Thyroid gland (tissue), 4 donors: ENCODE data around the gene NLRP4. TPM values are rescaled to one million over a fixed set of nuclear protein-coding genes. Genes with fewer than 3 reads are reported as not detected.
A peak's percentile ranks its signal among the peaks of the same experiment; 100 is the strongest.

Source experiments
- DNase-seq, 2 donors: peaks; one replicate each; pipeline ENCODE4 v3.0.0-alpha.2; 2019
- H3K27ac ChIP-seq, 3 donors: fragments of 200-600 bp; sonication (generic); 1 replicate in 2 of 3; 2 replicates in 1 of 3; pipeline ENCODE4 v1.5.1; 2016 to 2019; ENCODE audit warnings: mild to moderate bottlenecking in 1 of 3, moderate library complexity in 1 of 3
- H3K27me3 ChIP-seq: fragments of 200-600 bp; sonication (generic); one replicate; pipeline ENCODE4 v1.5.1; 2019
- H3K36me3 ChIP-seq, 2 donors: fragments of 200-600 bp; sonication (generic); one replicate each; pipeline ENCODE4 v1.5.1; 2016 to 2019
- H3K4me1 ChIP-seq, 2 donors: fragments of 200-600 bp; sonication (generic); one replicate each; pipeline ENCODE4 v1.5.1; 2017 to 2019
- H3K4me3 ChIP-seq, 3 donors: fragments of 200-600 bp; sonication (generic); replicated peaks in 1 of 3; 1 replicate in 2 of 3; 2 replicates in 1 of 3; pipeline ENCODE4 v1.5.1; 2016; ENCODE audit warnings: mild to moderate bottlenecking in 1 of 3
- H3K9me3 ChIP-seq: fragments of 200-600 bp; sonication (generic); one replicate; pipeline ENCODE4 v1.5.1; 2017
- CTCF ChIP-seq, 6 experiments: fragments of 200-600 bp in 3 of 6; fragments of 450-650 bp in 3 of 6; sonication (generic) in 3 of 6; IDR thresholded peaks; one replicate each; pipeline ENCODE4 v1.5.1; 2016 to 2019; ENCODE audit warnings: antibody characterized with exemption in 6 of 6, mild to moderate bottlenecking in 2 of 6, inconsistent platforms in 1 of 6, moderate library complexity in 1 of 6
- POLR2A ChIP-seq, 2 donors: fragments of 450-650 bp; IDR thresholded peaks; one replicate each; pipeline ENCODE4 v1.6.1; 2017; ENCODE audit warnings: antibody characterized with exemption in 2 of 2, mild to moderate bottlenecking in 2 of 2, moderate library complexity in 1 of 2
- WGBS, 2 donors: methylation state at CpG; one replicate each; pipeline ENCODE4 v1.1.5; 2017; 5-methylcytosine and 5-hydroxymethylcytosine counted together
- intact Hi-C: fragments of 100-400 bp; cut with DNase I; formaldehyde crosslinking; loops from one replicate; pipeline ENCODE4 v1.15.1; 2023
- total RNA-seq, 4 donors: library from RNA; depleted of rRNA; stranded (reverse); fragments of >200 nt; gene quantifications; one replicate each; pipeline ENCODE4 v1.2.3, GENCODE V29; 2016

NLRP4 gene
- total RNA-seq: not detected

GRCh38 chr19:55836340-55836739, at the start of gene NLRP4:
TSS of gene NLRP4 (plus strand) at chr19:55836540. CDS start at chr19:55852081, 15,541 bp downstream.
- 90% methylated on average over 16 of the region's 16 CpGs for WGBS, 2 donors
- no peak for TF ChIP-seq POLR2A (IDR thresholded peaks at IDR 0.05)
- no peak for TF ChIP-seq CTCF (IDR thresholded peaks at IDR 0.05)
- H3K27ac ChIP-seq: no peak within 1 kb of the TSS

GRCh38 chr19:55795021-55795420, 41.3 kb upstream of the NLRP4 start:
- no peak for DNase-seq
- intact Hi-C loops: no loop called here
- Histone ChIP-seq H3K27ac (no peak overlapping the region), H3K36me3 (no peaks in the 10 kb centered on the region), H3K4me3 (no peak overlapping the region), H3K27me3 (no peaks in the 10 kb centered on the region), H3K9me3 (no peaks in the 10 kb centered on the region), H3K4me1 (no peaks in the 10 kb centered on the region)
- 88 to 93% methylated on average over 11 of the region's 11 CpGs for WGBS, 2 donors
- TF ChIP-seq CTCF (IDR thresholded peaks at IDR 0.05) (no peak), POLR2A (IDR thresholded peaks at IDR 0.05) (no peak)

More at GRCh38 chr19:55836340-55836739, at the start of gene NLRP4:
- no peaks in the 10 kb centered on the region for H3K36me3 ChIP-seq
- no peaks in the 10 kb centered on the region for H3K4me1 ChIP-seq
- no peak for DNase-seq
- H3K4me3 ChIP-seq: no peak within 1 kb of the TSS
- H3K27me3 ChIP-seq: no peaks in the 10 kb centered on the region
- no peaks in the 10 kb centered on the region for H3K9me3 ChIP-seq
- intact Hi-C loops: no loop called here

GRCh38 chr19:55801416-55801815, 34.9 kb upstream of the NLRP4 start:
- Histone ChIP-seq H3K4me1 (no peaks in the 10 kb centered on the region), H3K27me3 (no peaks in the 10 kb centered on the region), H3K9me3 (no peaks in the 10 kb centered on the region), H3K4me3 (no peak overlapping the region), H3K36me3 (no peaks in the 10 kb centered on the region), H3K27ac (no peak overlapping the region)
- DNase-seq: no peak
- TF ChIP-seq POLR2A (IDR thresholded peaks at IDR 0.05) (no peak), CTCF (IDR thresholded peaks at IDR 0.05) (no peak)
- intact Hi-C loops: no loop called here
- WGBS, 2 donors: 70 to 71% methylated on average over 7 of the region's 7 CpGs

- no peak for DNase-seq
- TF ChIP-seq CTCF (IDR thresholded peaks at IDR 0.05): no peak
- TF ChIP-seq POLR2A (IDR thresholded peaks at IDR 0.05): no peak
- Histone ChIP-seq H3K27ac (no peak overlapping the region), H3K27me3 (no peaks in the 10 kb centered on the region), H3K36me3 (no peaks in the 10 kb centered on the region), H3K4me3 (no peak overlapping the region), H3K4me1 (no peaks in the 10 kb centered on the region), H3K9me3 (no peaks in the 10 kb centered on the region)
- 77 to 83% methylated on average over 2 of the region's 2 CpGs for WGBS, 2 donors
- intact Hi-C loops: no loop called here
Measured at GRCh38 chr19:55802281-55802680, 34.1 kb upstream of the NLRP4 start.

- DNase-seq: peak; percentile 20 to 32
- TF ChIP-seq POLR2A (IDR thresholded peaks at IDR 0.05) (no peak), CTCF (IDR thresholded peaks at IDR 0.05) (peak in 1 of 6 experiments; percentile 13)
- Histone ChIP-seq H3K36me3 (no peaks in the 10 kb centered on the region), H3K4me1 (no peaks in the 10 kb centered on the region), H3K9me3 (no peaks in the 10 kb centered on the region), H3K27me3 (no peaks in the 10 kb centered on the region), H3K4me3 (no peak overlapping the region), H3K27ac (no peak overlapping the region)
- intact Hi-C loops: no loop called here
- WGBS, 2 donors: 29 to 31% methylated on average over 20 of the region's 20 CpGs
Measured at GRCh38 chr19:55809381-55810058, 26.8 kb upstream of the NLRP4 start.
